ENCODE data around the gene CRABP2.

The CRABP2 gene

GRCh38 chr1:156689035-156689952 lies 16.1 kb downstream of the CRABP2 start:
- H3K36me3 ChIP-seq (ENCODE audit: control insufficient read depth, insufficient read depth, low read length) = no peaks in the 10 kb centered on the region
- H3K27me3 ChIP-seq (ENCODE audit: control insufficient read depth, insufficient read depth, low read length) = peaks cover 8% of the 10 kb centered on the region; the same call in 1 of the 2 replicates
- no peak overlapping the region for H3K27ac ChIP-seq (ENCODE audit: low read depth, low read length)
- no peaks in the 10 kb centered on the region for H3K9me3 ChIP-seq (ENCODE audit: control insufficient read depth, insufficient read depth, low read length)
- no peak overlapping the region for H3K9ac ChIP-seq (ENCODE audit: low read depth, low read length)
- H3K4me1 ChIP-seq (ENCODE audit: control insufficient read depth, insufficient read depth, low read length) = peaks cover 49% of the 10 kb centered on the region
- peak overlapping the region; percentile 54 for H3K4me3 ChIP-seq (ENCODE audit: low read depth, low read length)

GRCh38 chr1:156684227-156684782 lies 21.1 kb downstream of the CRABP2 start:
- Histone ChIP-seq H3K36me3 (ENCODE audit: control insufficient read depth, insufficient read depth, low read length) (no peaks in the 10 kb centered on the region), H3K9me3 (ENCODE audit: control insufficient read depth, insufficient read depth, low read length) (no peaks in the 10 kb centered on the region), H3K9ac (ENCODE audit: low read depth, low read length) (no peak overlapping the region), H3K27me3 (ENCODE audit: control insufficient read depth, insufficient read depth, low read length) (no peaks in the 10 kb centered on the region), H3K27ac (ENCODE audit: low read depth, low read length) (no peak overlapping the region), H3K4me1 (ENCODE audit: control insufficient read depth, insufficient read depth, low read length) (peaks cover 12% of the 10 kb centered on the region), H3K4me3 (ENCODE audit: low read depth, low read length) (no peak overlapping the region)

GRCh38 chr1:156682166-156682890 lies 23.1 kb downstream of the CRABP2 start:
- Histone ChIP-seq H3K4me1 (ENCODE audit: control insufficient read depth, insufficient read depth, low read length) (peaks cover 15% of the 10 kb centered on the region), H3K27me3 (ENCODE audit: control insufficient read depth, insufficient read depth, low read length) (no peaks in the 10 kb centered on the region), H3K9me3 (ENCODE audit: control insufficient read depth, insufficient read depth, low read length) (no peaks in the 10 kb centered on the region), H3K4me3 (ENCODE audit: low read depth, low read length) (no peak overlapping the region), H3K36me3 (ENCODE audit: control insufficient read depth, insufficient read depth, low read length) (no peaks in the 10 kb centered on the region), H3K9ac (ENCODE audit: low read depth, low read length) (no peak overlapping the region), H3K27ac (ENCODE audit: low read depth, low read length) (no peak overlapping the region)

- H3K4me3 ChIP-seq (ENCODE audit: low read depth, low read length) = no peak overlapping the region
- no peaks in the 10 kb centered on the region for H3K27me3 ChIP-seq (ENCODE audit: control insufficient read depth, insufficient read depth, low read length)
- H3K4me1 ChIP-seq (ENCODE audit: control insufficient read depth, insufficient read depth, low read length) = peaks cover 15% of the 10 kb centered on the region
- H3K27ac ChIP-seq (ENCODE audit: low read depth, low read length) = no peak overlapping the region
- no peaks in the 10 kb centered on the region for H3K9me3 ChIP-seq (ENCODE audit: control insufficient read depth, insufficient read depth, low read length)
- no peaks in the 10 kb centered on the region for H3K36me3 ChIP-seq (ENCODE audit: control insufficient read depth, insufficient read depth, low read length)
- no peak overlapping the region for H3K9ac ChIP-seq (ENCODE audit: low read depth, low read length)
These were observed 24.0 kb downstream of the CRABP2 start for GRCh38 chr1:156681196-156681960.

- Histone ChIP-seq H3K9ac (ENCODE audit: low read depth, low read length) (no peak overlapping the region), H3K4me1 (ENCODE audit: control insufficient read depth, insufficient read depth, low read length) (peaks cover 27% of the 10 kb centered on the region), H3K27me3 (ENCODE audit: control insufficient read depth, insufficient read depth, low read length) (peaks cover 4% of the 10 kb centered on the region; the same call in 1 of the 2 replicates), H3K9me3 (ENCODE audit: control insufficient read depth, insufficient read depth, low read length) (no peaks in the 10 kb centered on the region), H3K27ac (ENCODE audit: low read depth, low read length) (no peak overlapping the region), H3K36me3 (ENCODE audit: control insufficient read depth, insufficient read depth, low read length) (0 out of 2 replicates have a peak, but pooled peaks cover under 1% of the 10 kb centered on the region), H3K4me3 (ENCODE audit: low read depth, low read length) (no peak overlapping the region)
These were observed 25.3 kb downstream of the CRABP2 start for GRCh38 chr1:156680056-156680455.

GRCh38 chr1:156677616-156678596 lies 27.5 kb downstream of the CRABP2 start:
- no peaks in the 10 kb centered on the region for H3K9me3 ChIP-seq (ENCODE audit: control insufficient read depth, insufficient read depth, low read length)
- peak overlapping the region; percentile 73 for H3K4me3 ChIP-seq (ENCODE audit: low read depth, low read length)
- peaks cover 4% of the 10 kb centered on the region; the same call in 1 of the 2 replicates for H3K27me3 ChIP-seq (ENCODE audit: control insufficient read depth, insufficient read depth, low read length)
- H3K36me3 ChIP-seq (ENCODE audit: control insufficient read depth, insufficient read depth, low read length) = peaks cover 14% of the 10 kb centered on the region
- peak overlapping the region; percentile 71 for H3K27ac ChIP-seq (ENCODE audit: low read depth, low read length)
- H3K4me1 ChIP-seq (ENCODE audit: control insufficient read depth, insufficient read depth, low read length) = peaks cover 44% of the 10 kb centered on the region
- no peak overlapping the region for H3K9ac ChIP-seq (ENCODE audit: low read depth, low read length)

- peaks cover 46% of the 10 kb centered on the region for H3K4me1 ChIP-seq (ENCODE audit: control insufficient read depth, insufficient read depth, low read length)
- H3K4me3 ChIP-seq (ENCODE audit: low read depth, low read length) = peak within 1 kb of the TSS; percentile 73
- peaks cover 23% of the 10 kb centered on the region for H3K36me3 ChIP-seq (ENCODE audit: control insufficient read depth, insufficient read depth, low read length)
- no peaks in the 10 kb centered on the region for H3K9me3 ChIP-seq (ENCODE audit: control insufficient read depth, insufficient read depth, low read length)
- peaks cover 4% of the 10 kb centered on the region; the same call in 1 of the 2 replicates for H3K27me3 ChIP-seq (ENCODE audit: control insufficient read depth, insufficient read depth, low read length)
- peak within 1 kb of the TSS; percentile 73 for H3K9ac ChIP-seq (ENCODE audit: low read depth, low read length)
- peak within 1 kb of the TSS; percentile 99 for H3K27ac ChIP-seq (ENCODE audit: low read depth, low read length)
These were observed 28.4 kb downstream of the CRABP2 start, which contains the start of gene NES for GRCh38 chr1:156676820-156677615. NES (minus strand) TSS chr1:156677407; CDS start chr1:156677264, 143 bp downstream.

- Histone ChIP-seq H3K9me3 (ENCODE audit: control insufficient read depth, insufficient read depth, low read length) (no peaks in the 10 kb centered on the region), H3K9ac (ENCODE audit: low read depth, low read length) (peak overlapping the region; percentile 73), H3K27me3 (ENCODE audit: control insufficient read depth, insufficient read depth, low read length) (peaks cover 4% of the 10 kb centered on the region; the same call in 1 of the 2 replicates), H3K4me3 (ENCODE audit: low read depth, low read length) (peak overlapping the region; percentile 73), H3K4me1 (ENCODE audit: control insufficient read depth, insufficient read depth, low read length) (peaks cover 43% of the 10 kb centered on the region), H3K27ac (ENCODE audit: low read depth, low read length) (peak overlapping the region; percentile 99), H3K36me3 (ENCODE audit: control insufficient read depth, insufficient read depth, low read length) (peaks cover 30% of the 10 kb centered on the region)
These were observed 29.1 kb downstream of the CRABP2 start for GRCh38 chr1:156676114-156676819.
